ENCODE results near the gene CYTH1. TPM values are rescaled to one million over a fixed set of nuclear protein-coding genes. Genes with fewer than 3 reads are reported as not detected.

The CYTH1 gene
- polyA plus RNA-seq, 4 donors: 19.8 to 30.6 (median 25.9) TPM

- DNase-seq (ENCODE audit: low read depth in 4 of 4, low spot score in 2 of 4): no peak
Measured at GRCh38 chr17:78718575-78719208, 63.4 kb downstream of the CYTH1 start.

DNA sequence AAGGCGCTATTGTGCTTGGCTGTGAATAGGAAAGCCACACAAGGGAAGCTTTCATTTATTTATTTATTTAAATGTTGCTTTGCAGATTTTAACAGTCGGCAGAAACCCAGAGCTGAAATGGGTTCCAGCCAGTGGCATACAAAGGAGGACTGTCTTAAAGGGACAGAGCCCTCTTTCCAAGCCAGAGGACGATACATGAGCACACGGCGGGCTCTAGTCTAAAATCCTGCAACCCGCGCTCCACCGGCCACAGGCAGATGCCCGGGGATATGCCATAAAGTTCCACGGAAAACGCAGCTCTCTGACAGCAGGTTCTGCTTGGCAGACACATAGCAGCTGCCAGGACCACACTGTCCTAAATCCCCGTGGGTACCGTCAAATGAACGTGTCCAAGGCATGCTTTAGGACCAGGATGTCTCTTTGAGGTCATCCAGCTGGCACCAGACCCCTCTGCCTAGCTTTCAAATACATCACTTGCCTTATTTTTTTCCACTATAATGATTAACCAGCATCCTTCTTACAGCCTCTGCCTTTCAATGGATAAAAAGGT lies 64.6 kb downstream of the CYTH1 start:
- DNase-seq (ENCODE audit: low read depth in 4 of 4, low spot score in 2 of 4): no peak

DNA sequence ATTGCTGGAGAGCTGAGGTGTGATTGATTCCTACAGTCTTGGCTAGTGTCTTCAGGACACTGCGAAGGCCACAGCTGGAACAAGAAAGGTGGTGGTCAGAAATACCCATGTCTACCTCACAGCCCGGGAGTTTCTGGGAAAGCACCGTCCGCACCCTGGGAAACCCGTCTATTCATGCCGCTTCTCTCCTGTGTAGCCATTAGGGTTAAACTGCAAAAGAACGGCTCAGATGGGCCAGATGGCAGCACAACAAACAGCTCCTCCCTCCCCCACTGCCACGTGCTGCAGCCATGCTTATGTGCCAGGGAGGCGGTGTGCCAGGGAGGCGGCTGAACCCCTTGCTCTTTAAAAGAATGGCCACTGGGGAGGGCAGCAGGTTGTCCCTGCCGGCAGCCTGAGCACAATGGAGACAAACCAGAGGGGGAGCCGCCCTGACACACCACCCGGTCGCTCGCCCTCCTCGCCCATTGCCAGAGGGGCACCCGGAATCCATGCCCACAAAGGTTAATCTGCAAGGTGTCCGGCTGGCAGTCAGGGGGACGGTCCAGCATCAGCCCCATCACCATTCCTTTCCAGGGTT lies 65.2 kb downstream of the CYTH1 start:
- DNase-seq (ENCODE audit: low read depth in 4 of 4, low spot score in 2 of 4): no peak

DNA sequence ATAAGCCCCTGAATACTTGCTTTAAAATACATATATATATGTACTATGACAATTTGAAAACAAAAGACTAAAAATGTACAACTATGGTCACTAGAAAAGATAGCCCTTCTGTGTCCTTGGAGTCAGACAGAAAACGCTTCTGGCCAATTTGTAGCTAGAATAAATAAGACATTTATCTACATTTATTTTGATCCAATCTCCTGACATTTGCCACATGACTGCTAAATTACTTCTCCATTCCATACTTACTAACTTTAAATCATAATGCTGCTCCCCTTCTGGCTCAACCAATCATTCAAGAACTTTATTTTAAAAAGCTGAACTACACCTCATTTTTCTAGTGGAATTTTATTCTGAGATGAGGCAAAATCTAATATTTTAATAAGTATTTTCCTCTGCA lies 65.8 kb downstream of the CYTH1 start:
- no peak for DNase-seq (ENCODE audit: low read depth in 4 of 4, low spot score in 2 of 4)

- no peak for DNase-seq (ENCODE audit: low read depth in 4 of 4, low spot score in 2 of 4)
Measured at GRCh38 chr17:78715876-78716275, 66.2 kb downstream of the CYTH1 start.

- DNase-seq (ENCODE audit: low read depth in 4 of 4, low spot score in 2 of 4): no peak
Measured at GRCh38 chr17:78715000-78715771, 66.9 kb downstream of the CYTH1 start.

- no peak for DNase-seq (ENCODE audit: low read depth in 4 of 4, low spot score in 2 of 4)
Measured at GRCh38 chr17:78714534-78714933, 67.5 kb downstream of the CYTH1 start.

GRCh38 chr17:78712043-78712442 lies 70.0 kb downstream of the CYTH1 start:
- DNase-seq (ENCODE audit: low read depth in 4 of 4, low spot score in 2 of 4): no peak

DNA sequence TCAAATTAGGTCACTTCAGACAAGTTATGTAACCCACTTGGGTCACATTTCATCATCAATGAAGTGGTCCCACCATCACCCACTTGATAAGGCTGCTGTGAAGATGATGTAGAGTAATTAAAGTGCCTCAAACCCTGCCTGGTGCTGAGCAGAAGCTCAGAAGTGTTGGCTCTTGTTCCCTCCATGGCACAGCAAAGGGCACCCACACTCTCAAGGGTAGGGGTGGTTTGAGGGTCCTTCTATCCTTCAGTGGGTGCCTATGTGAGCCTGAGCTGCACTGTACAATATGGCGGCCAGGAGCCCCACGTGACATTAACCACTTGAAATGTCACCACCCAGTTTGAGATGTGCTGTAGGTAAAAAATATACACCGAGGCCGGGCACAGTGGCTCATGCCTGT lies 71.5 kb downstream of the CYTH1 start:
- DNase-seq (ENCODE audit: low read depth in 4 of 4, low spot score in 2 of 4): no peak

- no peak for DNase-seq (ENCODE audit: low read depth in 4 of 4, low spot score in 2 of 4)
Measured at GRCh38 chr17:78709751-78710181, 72.3 kb downstream of the CYTH1 start.

DNA sequence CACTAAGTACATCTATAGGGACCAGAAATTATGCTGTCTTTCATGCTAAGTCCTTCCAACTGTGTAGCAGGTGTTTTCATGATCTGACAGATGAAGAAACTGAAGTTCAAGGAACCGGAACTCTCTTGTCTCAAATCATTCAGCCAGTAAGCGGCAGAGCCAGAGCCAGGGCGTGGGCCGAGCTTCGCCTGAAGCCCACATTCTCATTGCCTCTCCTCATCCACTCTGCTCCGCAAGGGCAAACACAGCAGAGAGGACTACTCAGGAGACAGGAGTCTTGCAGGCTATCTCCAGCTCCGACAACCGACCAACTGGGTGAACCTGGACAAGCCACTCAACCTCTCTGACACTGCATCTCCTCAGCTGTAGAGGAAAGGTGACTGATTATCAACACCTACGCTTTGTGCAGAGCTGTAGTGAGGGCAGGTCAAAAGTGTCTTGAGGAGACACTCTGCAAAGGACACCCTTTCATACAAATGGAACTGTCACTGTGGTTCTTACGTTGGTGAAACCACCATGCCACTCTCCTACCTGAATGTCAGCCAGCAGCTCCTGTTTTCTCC lies 72.9 kb downstream of the CYTH1 start:
- no peak for DNase-seq (ENCODE audit: low read depth in 4 of 4, low spot score in 2 of 4)

DNA sequence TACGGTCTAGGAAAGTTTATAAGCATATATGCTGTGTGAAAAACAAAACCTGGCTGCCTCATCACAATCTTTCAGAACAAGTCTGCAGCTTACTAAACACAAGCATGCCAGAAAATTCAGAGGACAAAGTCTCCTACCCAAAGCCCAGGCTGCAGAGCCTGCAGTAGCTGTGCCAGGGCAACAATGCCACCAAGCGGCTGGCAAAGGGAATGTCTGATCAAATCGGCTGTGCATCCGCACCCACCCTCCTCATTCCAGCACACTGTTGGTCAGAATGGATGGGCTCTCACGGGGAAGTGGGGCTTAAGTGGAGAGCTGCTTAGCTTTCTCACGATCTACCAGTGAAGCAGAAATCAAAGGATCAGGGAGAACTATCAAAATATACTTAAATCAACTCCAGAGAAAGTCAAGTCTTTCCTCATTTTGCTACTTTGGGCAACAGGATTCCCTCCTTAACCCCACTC lies 73.5 kb downstream of the CYTH1 start:
- DNase-seq (ENCODE audit: low read depth in 4 of 4, low spot score in 2 of 4): peak in 1 of 4 donors; percentile 46

DNA sequence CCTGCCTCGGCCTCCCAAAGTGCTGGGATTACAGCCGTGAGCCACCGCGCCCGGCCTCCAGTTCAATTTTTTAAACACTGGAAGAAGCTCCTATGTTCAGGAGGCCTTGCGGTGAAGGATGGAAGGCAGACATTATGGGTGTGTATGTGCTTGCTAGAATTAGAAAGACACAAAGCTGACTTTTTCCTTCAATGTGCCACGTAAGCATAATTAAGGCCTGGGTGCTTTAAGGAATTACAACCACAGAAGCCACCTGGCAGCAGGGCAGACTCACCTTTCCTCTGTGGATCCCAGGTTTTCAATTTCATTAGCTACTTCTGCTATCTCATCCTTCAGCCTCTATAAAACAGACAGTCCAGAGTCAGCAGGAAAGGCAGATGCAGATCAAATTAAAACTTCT lies 74.2 kb downstream of the CYTH1 start:
- no peak for DNase-seq (ENCODE audit: low read depth in 4 of 4, low spot score in 2 of 4)

DNA sequence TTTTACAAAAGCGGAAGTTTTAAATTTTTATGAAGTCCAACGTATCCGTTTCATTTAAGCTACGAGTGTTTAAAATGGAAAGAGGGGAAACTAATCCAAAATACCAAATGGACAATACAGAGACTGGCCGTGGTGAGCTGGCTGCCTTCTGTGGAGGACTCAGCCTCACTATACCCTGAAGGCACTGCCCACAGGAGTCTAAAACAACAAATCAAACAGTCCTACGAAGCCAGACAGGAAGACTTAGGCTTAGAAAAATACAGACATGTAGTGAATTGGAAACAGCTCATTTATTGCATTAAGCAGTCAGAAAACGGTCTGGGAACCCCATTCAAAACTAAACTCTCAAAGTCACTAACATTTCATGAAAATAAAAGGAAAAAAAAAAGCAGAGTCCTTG lies 75.1 kb downstream of the CYTH1 start:
- DNase-seq (ENCODE audit: low read depth in 4 of 4, low spot score in 2 of 4): no peak

GRCh38 chr17:78706271-78706915 lies 75.7 kb downstream of the CYTH1 start:
- no peak for DNase-seq (ENCODE audit: low read depth in 4 of 4, low spot score in 2 of 4)

DNA sequence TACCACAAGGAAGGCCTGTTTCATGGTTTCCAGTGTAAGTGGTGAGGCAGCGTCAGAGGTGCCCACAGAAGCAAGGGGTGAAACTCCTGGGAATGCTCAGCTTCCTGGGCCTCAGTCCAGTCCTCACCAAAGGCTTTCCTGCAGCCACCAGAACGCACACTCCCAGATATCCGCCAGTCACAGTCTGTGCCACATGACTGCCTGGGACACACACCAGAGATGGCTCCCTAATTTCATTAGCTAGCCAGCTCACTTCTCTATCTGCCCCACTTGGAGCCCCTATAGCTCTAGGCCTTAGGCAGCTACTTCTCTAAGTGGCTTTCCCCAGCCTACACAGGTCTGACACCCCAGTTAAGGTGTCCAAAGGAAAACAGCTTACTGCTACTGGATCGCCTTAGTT lies 77.0 kb downstream of the CYTH1 start:
- DNase-seq (ENCODE audit: low read depth in 4 of 4, low spot score in 2 of 4): no peak

DNA sequence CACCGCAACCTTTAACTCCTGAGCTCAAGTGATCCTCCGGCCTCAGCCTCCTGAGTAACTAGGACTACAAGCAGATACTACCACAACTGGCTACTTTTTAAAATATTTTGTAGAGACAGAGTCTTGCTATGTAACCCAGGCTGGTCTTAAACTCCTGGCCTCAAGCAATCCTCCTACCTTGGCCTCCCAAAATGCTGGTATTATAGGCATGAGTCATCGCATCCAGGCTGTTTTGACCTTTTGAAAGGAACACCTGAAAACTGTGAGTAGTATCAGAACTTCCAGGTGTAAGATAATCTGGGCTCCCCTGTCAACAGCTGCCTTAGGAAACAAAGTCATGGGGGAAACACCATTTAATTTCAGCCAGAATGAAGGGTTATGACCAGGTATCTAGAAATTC lies 77.5 kb downstream of the CYTH1 start:
- no peak for DNase-seq (ENCODE audit: low read depth in 4 of 4, low spot score in 2 of 4)

GRCh38 chr17:78697554-78698343 lies 84.3 kb downstream of the CYTH1 start:
- no peak for DNase-seq (ENCODE audit: low read depth in 4 of 4, low spot score in 2 of 4)

DNA sequence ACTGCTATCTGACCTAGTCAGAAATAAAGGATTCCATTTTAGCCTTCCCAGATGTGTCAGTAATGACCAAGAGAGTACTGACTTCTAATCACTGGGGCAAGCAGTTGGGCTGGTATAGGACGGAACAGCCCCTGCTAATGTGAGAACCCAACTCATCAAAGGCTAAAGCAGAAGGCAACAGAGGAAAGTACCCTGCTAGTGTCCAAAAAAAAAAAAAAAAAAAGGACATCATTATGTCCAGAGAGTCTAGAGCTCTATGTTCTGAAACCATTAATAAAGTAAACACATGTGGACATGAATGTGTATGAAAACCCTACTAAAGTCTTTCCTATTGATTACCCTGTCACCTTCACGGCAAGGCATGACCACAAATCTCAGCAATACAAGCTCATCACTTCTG lies 85.0 kb downstream of the CYTH1 start:
- DNase-seq (ENCODE audit: low read depth in 4 of 4, low spot score in 2 of 4): no peak
